DND-41 (cell line): ENCODE data around the gene CAMTA2.

Experiments
- ATAC-seq: fragments of 200-7000 bp; cut with Tn5 transposase; 3 replicates; pipeline ENCODE4 v1.9.1; 2021; ENCODE audit warnings: low read depth; ENCODE audit not compliant: insufficient read depth
- DNase-seq: peaks from one replicate; pipeline ENCODE4 v3.0.0-alpha.2; 2020
- H2AFZ ChIP-seq: 2 replicates; pipeline ENCODE4 v1.6.0; 2012; ENCODE audit warnings: low read depth, low read length
- H3K27ac ChIP-seq: 2 replicates; pipeline ENCODE4 v1.5.1; 2012; ENCODE audit warnings: low read length, inconsistent platforms
- H3K27me3 ChIP-seq: fragments of 200-600 bp; sonication (generic); 2 replicates; pipeline ENCODE4 v1.6.0; 2012; ENCODE audit warnings: low read length, mild to moderate bottlenecking, inconsistent platforms; ENCODE audit not compliant: insufficient read depth, poor library complexity
- H3K36me3 ChIP-seq: 2 replicates; pipeline ENCODE4 v1.5.1; 2012; ENCODE audit warnings: low read length, inconsistent platforms; ENCODE audit not compliant: insufficient read depth
- H3K4me1 ChIP-seq: 2 replicates; pipeline ENCODE4 v1.5.1; 2012; ENCODE audit warnings: mild to moderate bottlenecking, low read length; ENCODE audit not compliant: insufficient read depth
- H3K4me2 ChIP-seq: 2 replicates; pipeline ENCODE4 v1.6.0; 2012; ENCODE audit warnings: mild to moderate bottlenecking, moderate library complexity, low read length, inconsistent platforms; ENCODE audit not compliant: insufficient read depth
- H3K4me3 ChIP-seq, 2 experiments: fragments of 200-600 bp in 1 of 2; shearing (Covaris generic) in 1 of 2; 2 replicates each; pipeline ENCODE4 v1.5.1; 2012 to 2016; ENCODE audit warnings: inconsistent platforms in 2 of 2, low read length in 2 of 2, mild to moderate bottlenecking in 2 of 2, low read depth in 1 of 2, moderate library complexity in 1 of 2
- H3K79me2 ChIP-seq: 2 replicates; pipeline ENCODE4 v1.6.0; 2012; ENCODE audit warnings: low read length, inconsistent platforms; ENCODE audit not compliant: insufficient read depth
- H3K9ac ChIP-seq: 2 replicates; pipeline ENCODE4 v1.6.0; 2012; ENCODE audit warnings: low read depth, mild to moderate bottlenecking, inconsistent platforms, low read length, moderate library complexity
- H3K9me3 ChIP-seq: 2 replicates; pipeline ENCODE4 v1.5.1; 2012; ENCODE audit warnings: low read length, moderate library complexity, mild to moderate bottlenecking, inconsistent platforms; ENCODE audit not compliant: insufficient read depth, severe bottlenecking
- H4K20me1 ChIP-seq: 2 replicates; pipeline ENCODE4 v1.6.0; 2012; ENCODE audit warnings: low read length; ENCODE audit not compliant: insufficient read depth
- EZH2 ChIP-seq: IDR thresholded peaks from 3 replicates; pipeline ENCODE4 v1.6.1; 2012; ENCODE audit warnings: borderline replicate concordance, low read depth, mild to moderate bottlenecking, moderate library complexity, low read length, inconsistent platforms; ENCODE audit not compliant: severe bottlenecking
- TF ChIP-seq, protein P1 (sequence below): IDR thresholded peaks from 2 replicates; pipeline ENCODE4 v1.5.1; 2012; ENCODE audit warnings: borderline replicate concordance, low read length, moderate library complexity, mild to moderate bottlenecking; ENCODE audit not compliant: poor library complexity, severe bottlenecking; ENCODE audit errors: extremely low read depth

Gene CAMTA2

DNA sequence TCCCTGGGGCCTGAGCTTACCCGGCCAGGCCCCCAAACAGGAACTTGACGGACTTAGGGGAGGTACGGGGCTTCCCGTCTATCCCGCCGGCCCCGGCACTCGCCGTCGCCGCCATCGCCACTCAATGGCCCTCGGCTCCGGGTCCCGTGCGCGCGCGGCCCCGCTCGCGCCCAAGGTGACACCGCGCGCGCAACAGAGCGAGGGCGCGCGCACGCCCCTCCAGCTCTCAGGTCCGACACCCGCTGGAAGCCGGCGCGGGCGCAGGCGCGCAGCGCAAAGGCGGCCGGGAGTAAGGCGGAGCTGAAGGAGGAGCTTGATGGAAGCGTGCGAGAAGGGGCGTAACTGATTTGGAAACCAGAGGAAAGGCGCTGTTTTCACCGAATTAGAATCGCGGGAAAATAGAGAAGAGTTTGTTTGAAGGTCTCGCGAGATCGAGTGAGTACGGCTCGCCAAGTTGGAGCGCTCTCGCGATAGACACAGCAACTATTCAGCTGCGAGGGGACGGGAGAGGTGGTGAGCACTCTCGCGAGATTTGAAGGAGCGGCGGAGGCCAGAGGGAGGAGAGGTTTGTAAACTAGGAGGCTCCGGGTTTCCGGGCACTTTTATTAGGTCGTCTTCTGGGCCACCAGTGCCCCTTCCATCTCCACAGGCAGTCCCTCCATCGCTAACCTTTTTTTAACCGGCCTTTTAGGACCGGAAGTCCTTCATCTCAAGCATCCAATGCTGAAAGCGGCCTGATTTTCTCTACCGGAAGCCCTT is 47.5 kb downstream of the CAMTA2 start, which contains the start of the genes RNF167 and SLC25A11:
TSS of gene RNF167 (plus strand) at position 473 of the 759 bp plus-strand sequence. CDS start 642 bp downstream, outside the sequence.
TSS of gene SLC25A11 (minus strand) at position 251 of the 759 bp plus-strand sequence. CDS start at position 115, 136 bp downstream.
- TF ChIP-seq, protein P1, sequence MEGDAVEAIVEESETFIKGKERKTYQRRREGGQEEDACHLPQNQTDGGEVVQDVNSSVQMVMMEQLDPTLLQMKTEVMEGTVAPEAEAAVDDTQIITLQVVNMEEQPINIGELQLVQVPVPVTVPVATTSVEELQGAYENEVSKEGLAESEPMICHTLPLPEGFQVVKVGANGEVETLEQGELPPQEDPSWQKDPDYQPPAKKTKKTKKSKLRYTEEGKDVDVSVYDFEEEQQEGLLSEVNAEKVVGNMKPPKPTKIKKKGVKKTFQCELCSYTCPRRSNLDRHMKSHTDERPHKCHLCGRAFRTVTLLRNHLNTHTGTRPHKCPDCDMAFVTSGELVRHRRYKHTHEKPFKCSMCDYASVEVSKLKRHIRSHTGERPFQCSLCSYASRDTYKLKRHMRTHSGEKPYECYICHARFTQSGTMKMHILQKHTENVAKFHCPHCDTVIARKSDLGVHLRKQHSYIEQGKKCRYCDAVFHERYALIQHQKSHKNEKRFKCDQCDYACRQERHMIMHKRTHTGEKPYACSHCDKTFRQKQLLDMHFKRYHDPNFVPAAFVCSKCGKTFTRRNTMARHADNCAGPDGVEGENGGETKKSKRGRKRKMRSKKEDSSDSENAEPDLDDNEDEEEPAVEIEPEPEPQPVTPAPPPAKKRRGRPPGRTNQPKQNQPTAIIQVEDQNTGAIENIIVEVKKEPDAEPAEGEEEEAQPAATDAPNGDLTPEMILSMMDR, result no peak
- no peak for TF ChIP-seq EZH2
- H3K4me1 ChIP-seq, result peaks cover 56% of the 10 kb centered on the region
- H2AFZ ChIP-seq, result peak within 1 kb of the TSS; percentile 84
- H3K27ac ChIP-seq, result peak within 1 kb of the TSS; percentile 94
- DNase-seq (peak; percentile 98), ATAC-seq (peak; percentile 76)
- peaks cover 64% of the 10 kb centered on the region for H3K36me3 ChIP-seq
- H3K79me2 ChIP-seq, result peaks cover 64% of the 10 kb centered on the region
- peak within 1 kb of the TSS; percentile 82 for H3K9ac ChIP-seq
- H3K27me3 ChIP-seq, result no peaks in the 10 kb centered on the region
- peak within 1 kb of the TSS; percentile 97 for H3K4me2 ChIP-seq
- peaks cover 49% of the 10 kb centered on the region for H4K20me1 ChIP-seq
- no peaks in the 10 kb centered on the region for H3K9me3 ChIP-seq
- peak within 1 kb of the TSS; percentile 54 to 77 for H3K4me3 ChIP-seq

DNA sequence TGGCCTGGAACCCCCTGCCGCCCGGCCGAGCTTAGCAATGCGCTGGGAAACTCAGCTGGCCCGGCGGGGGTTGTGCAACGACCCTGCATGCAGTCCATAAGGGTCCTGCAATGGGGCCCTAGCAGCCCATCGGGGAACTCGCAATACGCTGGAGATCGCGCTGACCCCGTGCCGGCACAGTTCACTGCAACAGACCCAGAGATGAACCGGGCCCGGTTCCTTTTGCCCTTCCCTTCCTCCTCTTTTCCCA is 48.0 kb downstream of the CAMTA2 start:
- H3K79me2 ChIP-seq, result peaks cover 59% of the 10 kb centered on the region
- ATAC-seq (peak; percentile 0; the same call in 1 of the 3 replicates), DNase-seq (no peak)
- no peak for TF ChIP-seq EZH2
- TF ChIP-seq, protein P1, result no peak
- peak overlapping the region; percentile 84 for H2AFZ ChIP-seq
- H3K4me1 ChIP-seq, result peaks cover 51% of the 10 kb centered on the region
- peak overlapping the region; percentile 94 for H3K27ac ChIP-seq
- peak overlapping the region; percentile 47 to 77 for H3K4me3 ChIP-seq
- peaks cover 44% of the 10 kb centered on the region for H4K20me1 ChIP-seq
- H3K9ac ChIP-seq, result peak overlapping the region; percentile 82
- no peaks in the 10 kb centered on the region for H3K27me3 ChIP-seq
- H3K36me3 ChIP-seq, result peaks cover 59% of the 10 kb centered on the region
- H3K4me2 ChIP-seq, result peak overlapping the region; percentile 83
- no peaks in the 10 kb centered on the region for H3K9me3 ChIP-seq

DNA sequence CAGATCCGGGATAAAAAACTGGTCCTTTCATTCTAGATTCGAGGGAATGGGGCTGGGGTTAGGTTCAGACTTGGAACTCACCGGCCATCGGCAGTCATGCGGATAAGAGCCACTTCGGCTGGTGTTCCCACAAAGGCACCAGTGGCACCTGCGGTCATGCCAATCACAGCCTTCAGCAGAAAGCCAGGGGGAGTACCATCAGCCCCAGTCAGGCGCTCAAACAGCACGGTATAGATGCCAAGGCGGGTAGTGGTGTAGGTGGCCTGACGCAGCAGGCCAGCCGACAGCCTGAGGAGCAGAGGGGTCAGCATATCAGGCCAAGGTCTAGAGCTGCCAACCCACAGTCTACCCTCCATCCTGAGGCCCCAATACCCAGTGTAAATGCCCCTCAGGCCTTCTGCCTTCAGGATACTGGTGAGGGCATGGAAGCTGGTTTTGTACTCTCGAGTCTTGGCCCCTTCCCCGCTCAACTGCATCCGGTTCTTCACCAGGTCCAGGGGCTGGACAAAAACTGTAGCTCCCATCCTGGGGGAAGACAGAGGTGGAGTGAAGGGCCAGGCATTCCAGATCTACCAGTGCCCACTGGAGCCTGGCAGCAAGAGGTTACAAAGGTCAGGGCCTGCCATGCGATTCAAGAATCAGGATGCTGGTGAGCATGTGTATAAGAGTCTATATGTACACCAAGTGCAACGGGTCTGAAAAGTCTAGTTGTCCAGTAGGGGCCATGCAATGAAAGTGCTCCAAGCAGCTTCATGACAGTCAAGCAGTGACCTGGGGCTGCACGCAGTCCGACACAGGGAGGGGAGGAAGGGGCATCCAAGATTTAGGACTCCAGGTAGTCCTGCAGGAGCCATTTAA is 48.6 kb downstream of the CAMTA2 start:
- Histone ChIP-seq H3K4me2 (peak overlapping the region; percentile 83), H3K27me3 (no peaks in the 10 kb centered on the region), H3K4me3 (peak overlapping the region; percentile 47 to 77), H3K9me3 (no peaks in the 10 kb centered on the region), H4K20me1 (peaks cover 42% of the 10 kb centered on the region; the same call in 1 of the 2 replicates), H3K4me1 (peaks cover 46% of the 10 kb centered on the region), H3K9ac (peak overlapping the region; percentile 82), H3K79me2 (peaks cover 53% of the 10 kb centered on the region), H2AFZ (peak overlapping the region; percentile 84), H3K27ac (peak overlapping the region; percentile 94), H3K36me3 (peaks cover 53% of the 10 kb centered on the region)
- TF ChIP-seq, protein P1, result no peak
- no peak for TF ChIP-seq EZH2
- ATAC-seq, result no peak
- DNase-seq, result no peak
